Measurements from ENCODE around the gene CGB3. TPM values are rescaled to one million over a fixed set of nuclear protein-coding genes. Genes with fewer than 3 reads are reported as not detected.

Gene CGB3
- total and polyA plus RNA-seq, 12 donors, result not detected

DNA sequence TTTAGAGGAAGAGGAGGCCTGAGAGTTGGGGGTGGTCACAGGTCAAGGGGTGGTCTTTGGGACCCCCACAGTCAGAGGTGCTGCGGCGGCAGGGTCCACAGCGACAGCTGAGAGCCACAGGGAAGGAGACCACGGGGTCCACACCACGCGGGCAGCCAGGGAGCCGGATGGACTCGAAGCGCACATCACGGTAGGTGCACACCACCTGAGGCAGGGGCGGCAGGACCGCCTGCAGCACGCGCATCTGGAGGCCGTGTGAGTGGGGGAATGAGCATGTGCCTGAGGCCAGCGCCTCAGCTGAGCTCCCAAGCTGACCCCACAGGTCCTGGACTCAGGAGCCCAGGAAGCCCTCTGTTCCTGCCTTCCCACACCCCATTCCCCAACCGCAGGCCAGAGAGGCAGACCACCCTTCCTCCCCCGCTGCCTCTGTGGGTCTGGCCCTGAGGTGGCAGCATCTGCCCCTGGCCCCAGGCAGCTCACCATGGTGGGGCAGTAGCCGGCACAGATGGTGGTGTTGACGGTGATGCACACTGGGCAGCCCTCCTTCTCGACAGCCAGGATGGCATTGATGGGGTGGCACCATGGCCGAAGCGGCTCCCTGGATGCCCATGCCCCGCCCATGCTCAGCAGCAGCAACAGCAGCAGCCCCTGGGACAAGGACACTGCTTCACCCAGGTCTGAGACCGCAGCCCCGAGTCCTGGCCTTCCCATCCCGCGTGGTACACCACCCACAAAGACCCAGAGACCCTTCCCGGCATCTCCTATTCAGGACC lies 7.9 kb downstream of the CGB3 start:
- Histone ChIP-seq H3K9me3 (no peaks in the 10 kb centered on the region), H3K27me3 (peaks cover 0 to 40% (median 14%) of the 10 kb centered on the region in 7 donors), H3K4me1 (peaks cover 0 to 27% (median 23%) of the 10 kb centered on the region in 9 donors), H3K27ac (no peak overlapping the region), H3K4me3 (no peak overlapping the region), H3K36me3 (peaks cover 0 to 47% (median 13%) of the 10 kb centered on the region in 9 donors)
- ATAC-seq, result no peak
- intact Hi-C loops (cut with DNase I), result no loop called here
- TF ChIP-seq, protein P1, sequence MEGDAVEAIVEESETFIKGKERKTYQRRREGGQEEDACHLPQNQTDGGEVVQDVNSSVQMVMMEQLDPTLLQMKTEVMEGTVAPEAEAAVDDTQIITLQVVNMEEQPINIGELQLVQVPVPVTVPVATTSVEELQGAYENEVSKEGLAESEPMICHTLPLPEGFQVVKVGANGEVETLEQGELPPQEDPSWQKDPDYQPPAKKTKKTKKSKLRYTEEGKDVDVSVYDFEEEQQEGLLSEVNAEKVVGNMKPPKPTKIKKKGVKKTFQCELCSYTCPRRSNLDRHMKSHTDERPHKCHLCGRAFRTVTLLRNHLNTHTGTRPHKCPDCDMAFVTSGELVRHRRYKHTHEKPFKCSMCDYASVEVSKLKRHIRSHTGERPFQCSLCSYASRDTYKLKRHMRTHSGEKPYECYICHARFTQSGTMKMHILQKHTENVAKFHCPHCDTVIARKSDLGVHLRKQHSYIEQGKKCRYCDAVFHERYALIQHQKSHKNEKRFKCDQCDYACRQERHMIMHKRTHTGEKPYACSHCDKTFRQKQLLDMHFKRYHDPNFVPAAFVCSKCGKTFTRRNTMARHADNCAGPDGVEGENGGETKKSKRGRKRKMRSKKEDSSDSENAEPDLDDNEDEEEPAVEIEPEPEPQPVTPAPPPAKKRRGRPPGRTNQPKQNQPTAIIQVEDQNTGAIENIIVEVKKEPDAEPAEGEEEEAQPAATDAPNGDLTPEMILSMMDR (IDR thresholded peaks at IDR 0.05), result no peak
- no peak for DNase-seq
- WGBS, 2 donors, result 95 to 96% methylated on average over 23 to 26 of the region's 29 CpGs

DNA sequence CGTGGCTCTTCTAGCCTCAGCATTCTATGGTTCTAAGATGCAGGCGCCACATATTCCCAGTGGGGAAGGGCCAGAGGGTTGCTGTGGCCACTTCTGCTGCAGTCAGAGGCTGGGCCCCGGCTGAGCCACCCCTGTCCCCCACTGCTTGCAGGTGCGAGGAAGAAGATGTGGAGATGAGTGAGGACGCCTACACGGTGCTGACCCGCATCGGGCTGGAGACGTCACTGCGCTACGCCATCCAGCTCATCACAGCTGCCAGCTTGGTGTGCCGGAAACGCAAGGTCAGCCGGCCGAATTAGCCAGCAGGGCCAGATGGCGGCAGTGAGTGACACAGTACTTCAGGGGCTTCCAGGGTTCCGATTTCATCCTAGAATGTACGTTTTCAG lies 9.3 kb downstream of the CGB3 start:
- H3K27ac ChIP-seq, result no peak overlapping the region
- TF ChIP-seq, protein P1 (IDR thresholded peaks at IDR 0.05), result no peak
- H3K36me3 ChIP-seq, result peaks cover 0 to 61% (median 16%) of the 10 kb centered on the region in 9 donors
- no peak overlapping the region for H3K4me3 ChIP-seq
- H3K9me3 ChIP-seq, result no peaks in the 10 kb centered on the region
- intact Hi-C loops (cut with DNase I), result no loop called here
- DNase-seq, result no peak
- WGBS, 2 donors, result 91 to 96% methylated on average over 18 of the region's 18 CpGs
- H3K27me3 ChIP-seq, result peaks cover 0 to 26% (median 13%) of the 10 kb centered on the region in 7 donors
- H3K4me1 ChIP-seq, result peaks cover 0 to 27% (median 23%) of the 10 kb centered on the region in 9 donors
- ATAC-seq, result no peak

DNA sequence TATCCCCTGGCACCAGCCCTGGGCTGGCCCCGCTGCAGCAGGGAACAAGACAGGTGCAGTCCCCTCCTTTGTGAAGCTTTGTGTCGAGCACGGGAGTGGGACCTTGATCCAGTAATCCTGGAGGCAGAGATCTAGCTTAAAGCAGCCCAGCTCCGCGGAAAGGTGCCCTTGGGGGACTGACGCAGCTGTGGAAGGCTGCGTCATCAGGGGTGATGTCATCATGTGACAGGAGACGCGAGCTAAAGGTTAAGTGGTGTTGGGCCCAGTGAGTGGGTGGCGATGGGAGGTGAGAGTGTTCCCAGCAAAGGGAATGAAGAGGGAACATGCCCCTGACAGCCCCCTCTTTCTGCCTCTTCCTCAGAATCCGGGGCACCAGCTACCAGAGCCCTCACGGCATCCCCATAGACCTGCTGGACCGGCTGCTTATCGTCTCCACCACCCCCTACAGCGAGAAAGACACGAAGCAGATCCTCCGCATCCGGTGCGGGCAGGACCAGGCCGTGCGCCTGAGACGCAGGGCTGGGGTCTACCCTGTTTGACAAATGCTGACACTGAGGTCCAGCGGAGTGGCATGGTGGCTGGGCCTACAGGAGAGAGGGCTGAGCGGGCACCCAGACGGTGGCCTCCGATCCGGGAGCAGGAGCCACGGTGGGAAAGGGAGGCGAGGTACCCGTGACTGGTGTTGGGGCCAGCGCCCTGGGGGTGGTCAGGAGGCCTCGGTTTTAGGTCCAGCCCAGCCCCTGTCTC lies 9.8 kb downstream of the CGB3 start:
- Histone ChIP-seq H3K27ac (no peak overlapping the region), H3K36me3 (peaks cover 0 to 67% (median 21%) of the 10 kb centered on the region in 9 donors), H3K4me3 (no peak overlapping the region), H3K9me3 (no peaks in the 10 kb centered on the region), H3K27me3 (peaks cover 0 to 20% (median 9%) of the 10 kb centered on the region in 7 donors), H3K4me1 (peaks cover 0 to 23% (median 18%) of the 10 kb centered on the region in 9 donors)
- DNase-seq, result no peak
- TF ChIP-seq, protein P1 (IDR thresholded peaks at IDR 0.05), result no peak
- WGBS, 2 donors, result 92 to 95% methylated on average over 32 of the region's 32 CpGs
- intact Hi-C loops (cut with DNase I), result no loop called here
- ATAC-seq, result no peak

DNA sequence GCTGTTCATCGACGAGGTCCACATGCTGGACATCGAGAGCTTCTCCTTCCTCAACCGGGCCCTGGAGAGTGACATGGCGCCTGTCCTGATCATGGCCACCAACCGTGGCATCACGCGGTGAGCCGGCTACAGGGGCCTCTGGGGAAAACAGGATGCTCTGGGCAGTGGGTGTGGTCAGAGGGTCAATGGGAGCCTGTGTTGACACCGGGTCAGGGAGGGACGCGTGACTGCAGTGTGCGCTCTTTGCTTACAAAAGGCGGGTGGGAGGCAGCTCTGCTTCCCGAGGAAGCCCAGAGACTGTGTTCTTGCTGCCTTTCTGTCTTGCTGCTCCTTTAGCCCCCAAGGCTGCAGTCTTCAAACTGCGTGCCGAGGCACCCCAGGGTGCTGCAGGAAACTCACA lies 12.9 kb downstream of the CGB3 start:
- ATAC-seq (no peak), DNase-seq (no peak)
- H3K27me3 ChIP-seq, result no peaks in the 10 kb centered on the region
- H3K4me3 ChIP-seq, result no peak overlapping the region
- intact Hi-C loops (cut with DNase I), result no loop called here
- 91 to 93% methylated on average over 17 of the region's 17 CpGs for WGBS, 2 donors
- no peaks in the 10 kb centered on the region for H3K4me1 ChIP-seq
- no peak overlapping the region for H3K27ac ChIP-seq
- no peaks in the 10 kb centered on the region for H3K9me3 ChIP-seq
- H3K36me3 ChIP-seq, result peaks cover 0 to 96% (median 35%) of the 10 kb centered on the region in 9 donors
- TF ChIP-seq, protein P1 (IDR thresholded peaks at IDR 0.05), result no peak

Measured in heart right ventricle (tissue), 16 donors.